B cell (primary cell): ENCODE results near the gene SGCD. TPM values are rescaled to one million over a fixed set of nuclear protein-coding genes. Genes with fewer than 3 reads are reported as not detected.

ENCODE experiments used
- ATAC-seq: fragments of 200-7000 bp; cut with Tn5 transposase; one replicate; pipeline ENCODE4 v1.10.0; 2021; ENCODE audit warnings: low read depth, mild to moderate bottlenecking, moderate number of reproducible peaks, moderate library complexity
- CTCF ChIA-PET: fragments of 350-600 bp; sonication (Branson Sonifier 250); formaldehyde crosslinking; loops from one replicate; lab custom pipeline; 2021; ENCODE audit warnings: antibody characterized with exemption, inconsistent platforms; lab: Charles Lee
- POLR2A ChIA-PET: fragments of 350-600 bp; sonication (Branson Sonifier 250); formaldehyde crosslinking; loops from one replicate; lab custom pipeline; 2021; ENCODE audit warnings: antibody characterized with exemption; lab: Charles Lee
- DNase-seq: peaks from one replicate; pipeline ENCODE4 v3.0.0; 2013
- H2AFZ ChIP-seq: 2 replicates; pipeline ENCODE4 v1.6.1; 2012; ENCODE audit warnings: mild to moderate bottlenecking, low read depth, low read length; ENCODE audit not compliant: insufficient read depth, poor library complexity, severe bottlenecking
- H3K27ac ChIP-seq, 2 donors: 1 replicate in 1 of 2; 2 replicates in 1 of 2; pipeline ENCODE4 v1.5.1; 2012 to 2013; ENCODE audit warnings: low read length in 2 of 2, mild to moderate bottlenecking in 2 of 2, moderate library complexity in 1 of 2
- H3K27me3 ChIP-seq, 4 experiments: fragments of 200-600 bp in 1 of 4; sonication (generic) in 1 of 4; replicated peaks in 1 of 4; 1 replicate in 2 of 4; 2 replicates in 2 of 4; pipeline versions ENCODE4 v1.6.1 to v1.7.0; 2013 to 2016; ENCODE audit warnings: low read length in 3 of 4, mild to moderate bottlenecking in 2 of 4, mixed read lengths in 1 of 4, moderate library complexity in 1 of 4; ENCODE audit not compliant: insufficient read depth in 4 of 4, control insufficient read depth in 3 of 4; ENCODE audit errors: control extremely low read depth in 1 of 4
- H3K36me3 ChIP-seq, 2 experiments: replicated peaks in 1 of 2; 1 replicate in 1 of 2; 2 replicates in 1 of 2; pipeline versions ENCODE4 v1.6.1 to v1.7.1; 2013; ENCODE audit warnings: low read length in 1 of 2; ENCODE audit not compliant: insufficient read depth in 2 of 2, control insufficient read depth in 1 of 2; ENCODE audit errors: control extremely low read depth in 1 of 2, extremely low read depth in 1 of 2
- H3K4me1 ChIP-seq, 2 donors: fragments of 200-600 bp in 1 of 2; sonication (generic) in 1 of 2; 1 replicate in 1 of 2; 2 replicates in 1 of 2; pipeline versions ENCODE4 v1.5.1 to v1.6.1; 2013 to 2017; ENCODE audit warnings: low read length in 2 of 2; ENCODE audit not compliant: control insufficient read depth in 2 of 2, insufficient read depth in 2 of 2
- H3K4me2 ChIP-seq: replicated peaks from 2 replicates; pipeline ENCODE3; 2012; ENCODE audit warnings: mild to moderate bottlenecking, low read depth, low read length; ENCODE audit not compliant: poor library complexity, severe bottlenecking
- H3K4me3 ChIP-seq, 5 experiments: fragments of 200-600 bp in 1 of 5; sonication (generic) in 1 of 5; 1 replicate in 3 of 5; 2 replicates in 2 of 5; pipeline versions ENCODE4 v1.5.1 to v1.7.0; 2011 to 2016; ENCODE audit warnings: low read length in 4 of 5, mild to moderate bottlenecking in 4 of 5, low read depth in 2 of 5, control low read depth in 1 of 5, moderate library complexity in 1 of 5; ENCODE audit not compliant: insufficient read depth in 1 of 5; ENCODE audit errors: control extremely low read depth in 1 of 5, extremely low read depth in 1 of 5
- H3K79me2 ChIP-seq: fragments of 200-600 bp; sonication (generic); one replicate; pipeline ENCODE4 v1.6.0; 2016; ENCODE audit warnings: low read length; ENCODE audit not compliant: control insufficient read depth, insufficient read depth
- H3K9ac ChIP-seq: fragments of 200-600 bp; sonication (generic); 2 replicates; pipeline ENCODE4 v1.6.1; 2017; ENCODE audit warnings: mild to moderate bottlenecking, low read length, moderate library complexity
- H3K9me3 ChIP-seq, 3 donors: one replicate each; pipeline versions ENCODE4 v1.6.1 to v1.7.1; 2013; ENCODE audit warnings: low read length in 2 of 3; ENCODE audit not compliant: control insufficient read depth in 2 of 3, insufficient read depth in 1 of 3; ENCODE audit errors: control extremely low read depth in 1 of 3
- H4K20me1 ChIP-seq: 2 replicates; pipeline ENCODE4 v1.6.0; 2012; ENCODE audit warnings: mild to moderate bottlenecking, low read length; ENCODE audit not compliant: insufficient read depth, control insufficient read depth, poor library complexity, severe bottlenecking
- H3K27ac Mint-ChIP-seq: one replicate; pipeline ENCODE4 v1.8.0; 2021; ENCODE audit warnings: mixed read lengths
- H3K27me3 Mint-ChIP-seq: one replicate; pipeline ENCODE4 v1.8.0; 2021; ENCODE audit warnings: mixed read lengths
- H3K4me1 Mint-ChIP-seq: one replicate; pipeline ENCODE4 v1.8.0; 2021; ENCODE audit warnings: mixed read lengths
- H3K4me3 Mint-ChIP-seq: one replicate; pipeline ENCODE4 v1.8.0; 2021; ENCODE audit warnings: mixed read lengths
- H3K9me3 Mint-ChIP-seq: one replicate; pipeline ENCODE4 v1.8.0; 2022; ENCODE audit warnings: mixed read lengths; ENCODE audit not compliant: insufficient read depth
- CTCF ChIP-seq: fragments of 200-600 bp; IDR thresholded peaks from one replicate; pipeline ENCODE4 v1.8.0; 2022; ENCODE audit warnings: antibody characterized with exemption, mild to moderate bottlenecking
- EZH2 ChIP-seq: IDR thresholded peaks from 2 replicates; pipeline ENCODE4 v1.6.1; 2012; ENCODE audit warnings: borderline replicate concordance, low read depth, mild to moderate bottlenecking, moderate library complexity, low read length; ENCODE audit not compliant: insufficient read depth, poor library complexity, severe bottlenecking
- WGBS: methylation state at CpG from one replicate; pipeline ENCODE4 v1.1.5; 2013; ENCODE audit warnings: missing lambda C conversion rate; ENCODE audit not compliant: insufficient coverage; 5-methylcytosine and 5-hydroxymethylcytosine counted together
- intact Hi-C: fragments of 100-400 bp; cut with micrococcal nuclease; formaldehyde crosslinking; loops from one replicate; pipeline ENCODE4 v1.10.0; 2022
- polyA plus RNA-seq: library from polyadenylated mRNA; depleted of rRNA; stranded (reverse); fragments of >200 nt; gene quantifications from 2 replicates; pipeline ENCODE4 v1.2.3, GENCODE V29; 2012
- total RNA-seq, 2 donors: library from RNA; stranded (reverse); fragments of 120-200 nt in 1 of 2; gene quantifications; 1 replicate in 1 of 2; 2 replicates in 1 of 2; pipeline versions ENCODE4 v1.2.3 to v1.2.4, GENCODE V29; 2013 to 2022

SGCD gene
- total and polyA plus RNA-seq, 2 donors (not counting 1 experiment from before 2014, with no cell fraction given), result not detected

GRCh38 chr5:156394642-156395305 is 67.8 kb downstream of the SGCD start:
- no peaks in the 10 kb centered on the region for H3K4me1 ChIP-seq
- H3K79me2 ChIP-seq, result no peaks in the 10 kb centered on the region
- ChIA-PET POLR2A (no interaction called here), CTCF (no interaction called here)
- H3K4me3 ChIP-seq, result no peak overlapping the region
- H3K27me3 ChIP-seq, result no peaks in the 10 kb centered on the region
- WGBS, result 96% methylated on average over 2 of the region's 6 CpGs
- H3K4me2 ChIP-seq, result no peak overlapping the region
- no peak overlapping the region for H2AFZ ChIP-seq
- no peaks in the 10 kb centered on the region for H3K27me3 Mint-ChIP-seq
- H3K4me1 Mint-ChIP-seq, result no peaks in the 10 kb centered on the region
- no peak overlapping the region for H3K4me3 Mint-ChIP-seq
- H3K36me3 ChIP-seq, result no peaks in the 10 kb centered on the region
- no peaks in the 10 kb centered on the region for H3K9me3 ChIP-seq
- intact Hi-C loops, result no loop called here
- H3K9ac ChIP-seq, result no peak overlapping the region
- H3K27ac Mint-ChIP-seq, result no peak overlapping the region
- ATAC-seq (no peak), DNase-seq (no peak)
- no peaks in the 10 kb centered on the region for H4K20me1 ChIP-seq
- no peak for TF ChIP-seq EZH2
- TF ChIP-seq CTCF, result no peak
- H3K27ac ChIP-seq, result no peak overlapping the region
- no peaks in the 10 kb centered on the region for H3K9me3 Mint-ChIP-seq

DNA sequence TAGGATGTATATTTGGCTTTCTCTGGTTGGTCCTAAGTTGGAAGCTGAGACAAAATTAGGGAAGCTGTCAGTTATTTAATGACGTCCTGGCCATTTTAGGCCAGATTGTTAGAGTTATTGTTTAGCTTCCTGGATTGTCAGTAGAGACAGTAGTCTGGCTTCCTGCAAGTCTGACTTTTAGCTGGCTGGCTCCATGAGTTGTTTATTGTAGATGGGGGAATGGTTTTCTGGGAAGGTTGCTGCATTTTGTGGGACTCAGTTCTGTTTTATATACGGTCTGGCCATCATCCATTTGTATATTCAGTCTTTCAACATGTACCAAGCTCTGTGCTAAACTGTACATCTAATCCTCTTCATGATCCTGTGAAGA is 68.3 kb downstream of the SGCD start:
- H3K9me3 ChIP-seq, result no peaks in the 10 kb centered on the region
- Mint-ChIP-seq H3K4me3 (no peak overlapping the region), H3K27me3 (no peaks in the 10 kb centered on the region), H3K9me3 (no peaks in the 10 kb centered on the region), H3K4me1 (no peaks in the 10 kb centered on the region), H3K27ac (no peak overlapping the region)
- no peaks in the 10 kb centered on the region for H3K36me3 ChIP-seq
- ATAC-seq, result no peak
- DNase-seq, result no peak
- no peak overlapping the region for H3K27ac ChIP-seq
- no peak overlapping the region for H3K9ac ChIP-seq
- no peaks in the 10 kb centered on the region for H3K79me2 ChIP-seq
- H3K27me3 ChIP-seq, result no peaks in the 10 kb centered on the region
- H4K20me1 ChIP-seq, result no peaks in the 10 kb centered on the region
- 63% methylated on average over 1 of the region's 2 CpGs for WGBS
- no peak overlapping the region for H2AFZ ChIP-seq
- H3K4me1 ChIP-seq, result no peaks in the 10 kb centered on the region
- intact Hi-C loops, result no loop called here
- H3K4me3 ChIP-seq, result no peak overlapping the region
- no peak overlapping the region for H3K4me2 ChIP-seq
- no peak for TF ChIP-seq EZH2
- TF ChIP-seq CTCF, result no peak
- ChIA-PET CTCF (no interaction called here), POLR2A (interaction anchor here (0.6 kb wide), 1 partner anchor 19 kb away, joined by 3 read pairs; no protein-coding TSS in a partner anchor)
